ENCODE measurements around the gene MTUS2.
A peak's percentile ranks its signal among the peaks of the same experiment; 100 is the strongest.

MTUS2 gene

DNA sequence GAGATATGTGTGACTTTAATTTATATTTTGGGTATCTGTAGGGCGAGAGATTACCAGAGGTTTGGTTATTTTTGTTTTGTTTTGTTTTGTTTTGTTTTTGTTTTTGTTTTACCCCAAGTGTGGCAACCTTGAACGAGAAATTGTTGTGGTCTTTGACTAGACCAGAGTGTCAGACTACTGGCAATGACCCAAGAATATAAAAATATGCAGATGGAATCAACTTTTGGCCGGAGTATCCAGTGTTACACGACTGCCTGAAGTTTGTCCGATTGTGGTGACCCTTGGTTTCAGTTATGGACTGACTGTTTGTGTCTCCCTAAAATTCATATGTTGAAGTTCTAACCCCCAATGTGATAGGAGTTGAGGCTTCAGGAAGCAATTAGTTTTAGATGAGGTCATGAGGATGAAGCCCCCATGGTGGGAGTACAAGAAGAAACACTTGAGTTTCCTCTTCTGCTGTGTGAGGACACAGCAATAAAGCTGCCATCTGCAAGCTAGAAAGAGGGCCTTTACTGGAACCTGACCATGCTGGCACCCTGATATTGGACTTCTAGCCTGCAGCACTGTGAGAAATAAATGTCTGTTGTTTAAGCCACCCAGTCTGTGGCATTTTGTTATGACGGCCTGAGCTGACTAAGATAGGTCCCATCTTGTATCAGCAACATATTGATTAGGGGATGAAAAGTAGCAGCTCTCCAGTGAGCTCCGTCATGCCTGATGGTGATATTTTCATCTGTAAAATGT, 261.7 kb downstream of the MTUS2 start:
- H2AFZ ChIP-seq (ENCODE audit: low read depth, low read length): peak overlapping the region; percentile 43
- peak overlapping the region; percentile 22; the same call in 1 of the 2 replicates for H3K9ac ChIP-seq (ENCODE audit: low read depth, low read length)
- no peaks in the 10 kb centered on the region for H4K20me1 ChIP-seq (ENCODE audit: insufficient read depth, low read length)
- H3K9me3 ChIP-seq (ENCODE audit: insufficient read depth, low read length, severe bottlenecking): peaks cover 14% of the 10 kb centered on the region
- H3K27me3 ChIP-seq (ENCODE audit: insufficient read depth, low read length, poor library complexity): no peaks in the 10 kb centered on the region
- H3K79me2 ChIP-seq (ENCODE audit: insufficient read depth, low read length): no peaks in the 10 kb centered on the region
- ATAC-seq (ENCODE audit: insufficient read depth, low read depth) (no peak), DNase-seq (no peak)
- TF ChIP-seq EZH2 (IDR thresholded peaks at IDR 0.05; ENCODE audit: borderline replicate concordance, low read depth, low read length, severe bottlenecking): no peak
- TF ChIP-seq, protein P1, sequence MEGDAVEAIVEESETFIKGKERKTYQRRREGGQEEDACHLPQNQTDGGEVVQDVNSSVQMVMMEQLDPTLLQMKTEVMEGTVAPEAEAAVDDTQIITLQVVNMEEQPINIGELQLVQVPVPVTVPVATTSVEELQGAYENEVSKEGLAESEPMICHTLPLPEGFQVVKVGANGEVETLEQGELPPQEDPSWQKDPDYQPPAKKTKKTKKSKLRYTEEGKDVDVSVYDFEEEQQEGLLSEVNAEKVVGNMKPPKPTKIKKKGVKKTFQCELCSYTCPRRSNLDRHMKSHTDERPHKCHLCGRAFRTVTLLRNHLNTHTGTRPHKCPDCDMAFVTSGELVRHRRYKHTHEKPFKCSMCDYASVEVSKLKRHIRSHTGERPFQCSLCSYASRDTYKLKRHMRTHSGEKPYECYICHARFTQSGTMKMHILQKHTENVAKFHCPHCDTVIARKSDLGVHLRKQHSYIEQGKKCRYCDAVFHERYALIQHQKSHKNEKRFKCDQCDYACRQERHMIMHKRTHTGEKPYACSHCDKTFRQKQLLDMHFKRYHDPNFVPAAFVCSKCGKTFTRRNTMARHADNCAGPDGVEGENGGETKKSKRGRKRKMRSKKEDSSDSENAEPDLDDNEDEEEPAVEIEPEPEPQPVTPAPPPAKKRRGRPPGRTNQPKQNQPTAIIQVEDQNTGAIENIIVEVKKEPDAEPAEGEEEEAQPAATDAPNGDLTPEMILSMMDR (IDR thresholded peaks at IDR 0.05; ENCODE audit: borderline replicate concordance, extremely low read depth, low read length, poor library complexity, severe bottlenecking): no peak
- H3K4me1 ChIP-seq (ENCODE audit: insufficient read depth, low read length): peaks cover 38% of the 10 kb centered on the region
- no peaks in the 10 kb centered on the region for H3K36me3 ChIP-seq (ENCODE audit: insufficient read depth, low read length)
- H3K4me3 ChIP-seq (ENCODE audit: low read depth in 1 of 2, low read length in 2 of 2): no peak overlapping the region
- no peak overlapping the region for H3K4me2 ChIP-seq (ENCODE audit: insufficient read depth, low read length)
- peak overlapping the region; percentile 72 for H3K27ac ChIP-seq (ENCODE audit: low read length)

DNA sequence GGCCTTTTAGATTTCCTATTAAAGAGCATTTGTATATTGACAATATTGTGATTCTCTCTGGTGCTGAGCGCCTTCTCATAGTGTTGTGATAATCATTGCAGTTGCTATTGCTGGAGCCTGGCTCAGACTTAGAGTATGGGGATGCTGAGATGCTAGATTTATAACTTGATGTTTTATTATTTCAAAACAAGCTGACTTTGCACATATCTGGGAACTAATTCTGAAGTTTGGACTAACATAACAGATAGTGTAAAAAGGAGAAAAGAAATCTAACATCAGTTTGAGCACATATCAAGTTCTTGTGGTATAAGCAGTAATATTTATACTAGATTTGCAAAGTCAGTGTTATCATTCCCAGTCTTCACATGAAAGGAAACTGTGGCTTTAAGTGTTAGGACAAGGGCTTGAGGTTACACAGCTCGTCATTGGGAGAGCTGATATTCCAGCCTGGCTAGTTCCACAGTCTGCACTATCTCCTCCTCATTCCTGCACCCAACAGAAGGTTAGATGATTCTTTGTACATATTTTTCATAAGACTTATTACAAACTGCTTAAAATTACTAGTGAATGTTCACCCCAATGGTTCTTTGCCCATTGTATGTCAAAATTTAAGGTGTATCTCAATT, 279.8 kb downstream of the MTUS2 start:
- TF ChIP-seq EZH2 (IDR thresholded peaks at IDR 0.05; ENCODE audit: borderline replicate concordance, low read depth, low read length, severe bottlenecking): no peak
- TF ChIP-seq, protein P1 (IDR thresholded peaks at IDR 0.05; ENCODE audit: borderline replicate concordance, extremely low read depth, low read length, poor library complexity, severe bottlenecking): no peak
- no peaks in the 10 kb centered on the region for H3K79me2 ChIP-seq (ENCODE audit: insufficient read depth, low read length)

DNA sequence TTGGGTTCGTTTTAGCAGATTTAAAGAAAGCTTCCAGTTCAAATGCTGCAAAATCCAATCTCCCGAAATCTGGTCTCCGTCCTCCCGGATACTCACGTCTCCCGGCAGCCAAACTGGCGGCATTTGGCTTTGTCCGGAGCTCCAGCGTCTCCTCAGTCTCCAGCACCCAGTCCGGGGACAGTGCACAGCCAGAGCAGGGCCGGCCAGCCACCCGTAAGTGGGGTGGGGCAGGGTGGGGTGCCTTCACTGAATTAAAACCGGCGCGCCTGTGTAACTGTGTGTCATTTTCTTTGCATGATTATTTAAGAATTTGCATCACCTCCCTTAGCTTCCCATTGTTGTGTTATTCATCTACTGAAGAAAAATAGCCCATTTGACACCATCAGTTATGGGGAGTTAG, 280.6 kb downstream of the MTUS2 start:
- Histone ChIP-seq H4K20me1 (ENCODE audit: insufficient read depth, low read length) (no peaks in the 10 kb centered on the region), H3K36me3 (ENCODE audit: insufficient read depth, low read length) (no peaks in the 10 kb centered on the region), H3K27me3 (ENCODE audit: insufficient read depth, low read length, poor library complexity) (no peaks in the 10 kb centered on the region), H3K9me3 (ENCODE audit: insufficient read depth, low read length, severe bottlenecking) (peaks cover 11% of the 10 kb centered on the region), H3K79me2 (ENCODE audit: insufficient read depth, low read length) (no peaks in the 10 kb centered on the region), H3K27ac (ENCODE audit: low read length) (peak overlapping the region; percentile 68), H3K4me3 (ENCODE audit: low read depth in 1 of 2, low read length in 2 of 2) (no peak overlapping the region), H3K4me1 (ENCODE audit: insufficient read depth, low read length) (peaks cover 33% of the 10 kb centered on the region), H2AFZ (ENCODE audit: low read depth, low read length) (no peak overlapping the region), H3K4me2 (ENCODE audit: insufficient read depth, low read length) (no peak overlapping the region), H3K9ac (ENCODE audit: low read depth, low read length) (peak overlapping the region; percentile 9; the same call in 1 of the 2 replicates)
- no peak for ATAC-seq (ENCODE audit: insufficient read depth, low read depth)
- DNase-seq: no peak
- TF ChIP-seq, protein P1 (IDR thresholded peaks at IDR 0.05; ENCODE audit: borderline replicate concordance, extremely low read depth, low read length, poor library complexity, severe bottlenecking): no peak
- TF ChIP-seq EZH2 (IDR thresholded peaks at IDR 0.05; ENCODE audit: borderline replicate concordance, low read depth, low read length, severe bottlenecking): no peak

More for the DNA sequence above, 279.8 kb downstream of the MTUS2 start:
- H3K9me3 ChIP-seq (ENCODE audit: insufficient read depth, low read length, severe bottlenecking): peaks cover 11% of the 10 kb centered on the region
- no peak overlapping the region for H3K9ac ChIP-seq (ENCODE audit: low read depth, low read length)
- ATAC-seq (ENCODE audit: insufficient read depth, low read depth): no peak
- no peak for DNase-seq
- H3K4me3 ChIP-seq (ENCODE audit: low read depth in 1 of 2, low read length in 2 of 2): no peak overlapping the region
- H3K36me3 ChIP-seq (ENCODE audit: insufficient read depth, low read length): no peaks in the 10 kb centered on the region
- H2AFZ ChIP-seq (ENCODE audit: low read depth, low read length): no peak overlapping the region
- H3K27me3 ChIP-seq (ENCODE audit: insufficient read depth, low read length, poor library complexity): no peaks in the 10 kb centered on the region
- H3K4me1 ChIP-seq (ENCODE audit: insufficient read depth, low read length): peaks cover 33% of the 10 kb centered on the region
- H4K20me1 ChIP-seq (ENCODE audit: insufficient read depth, low read length): no peaks in the 10 kb centered on the region
- H3K27ac ChIP-seq (ENCODE audit: low read length): no peak overlapping the region
- no peak overlapping the region for H3K4me2 ChIP-seq (ENCODE audit: insufficient read depth, low read length)

Measured in DND-41 (cell line).